GM12892 (cell line): ENCODE measurements around the gene ASTN2.

ENCODE experiments used
- POLR2A ChIP-seq: IDR thresholded peaks from 2 replicates; pipeline ENCODE4 v1.6.1; 2011; ENCODE audit warnings: low read depth, low read length, control low read depth
- TAF1 ChIP-seq: IDR thresholded peaks from 2 replicates; pipeline ENCODE4 v1.6.1; 2011; ENCODE audit warnings: low read depth, mild to moderate bottlenecking, control low read depth, low read length, borderline replicate concordance

DNA sequence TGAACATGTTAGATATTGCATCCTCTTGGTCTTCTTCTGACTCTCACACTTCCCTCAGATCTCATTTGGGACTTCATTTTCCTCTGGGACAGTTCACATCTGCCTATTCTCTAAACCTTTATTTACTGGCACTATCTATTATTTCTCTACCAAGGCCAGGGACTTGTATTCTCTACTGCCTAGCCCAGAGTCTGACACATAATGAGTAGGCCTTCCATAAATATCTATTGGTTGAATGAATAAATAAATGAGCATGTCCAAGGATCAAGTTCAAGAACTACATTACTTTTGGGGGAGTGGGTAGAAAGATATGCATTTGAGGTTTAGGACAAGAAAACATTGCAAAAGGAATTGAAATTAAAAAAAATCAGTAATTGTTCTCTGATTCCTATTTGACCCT is 477.5 kb downstream of the ASTN2 start:
- TF ChIP-seq POLR2A: no peak
- TF ChIP-seq TAF1: no peak
